Measurements from ENCODE around the gene GPR15. TPM values are rescaled to one million over a fixed set of nuclear protein-coding genes. Genes with fewer than 3 reads are reported as not detected.

Gene GPR15
- total RNA-seq, 1 donor from 2014 or later = not detected

DNA sequence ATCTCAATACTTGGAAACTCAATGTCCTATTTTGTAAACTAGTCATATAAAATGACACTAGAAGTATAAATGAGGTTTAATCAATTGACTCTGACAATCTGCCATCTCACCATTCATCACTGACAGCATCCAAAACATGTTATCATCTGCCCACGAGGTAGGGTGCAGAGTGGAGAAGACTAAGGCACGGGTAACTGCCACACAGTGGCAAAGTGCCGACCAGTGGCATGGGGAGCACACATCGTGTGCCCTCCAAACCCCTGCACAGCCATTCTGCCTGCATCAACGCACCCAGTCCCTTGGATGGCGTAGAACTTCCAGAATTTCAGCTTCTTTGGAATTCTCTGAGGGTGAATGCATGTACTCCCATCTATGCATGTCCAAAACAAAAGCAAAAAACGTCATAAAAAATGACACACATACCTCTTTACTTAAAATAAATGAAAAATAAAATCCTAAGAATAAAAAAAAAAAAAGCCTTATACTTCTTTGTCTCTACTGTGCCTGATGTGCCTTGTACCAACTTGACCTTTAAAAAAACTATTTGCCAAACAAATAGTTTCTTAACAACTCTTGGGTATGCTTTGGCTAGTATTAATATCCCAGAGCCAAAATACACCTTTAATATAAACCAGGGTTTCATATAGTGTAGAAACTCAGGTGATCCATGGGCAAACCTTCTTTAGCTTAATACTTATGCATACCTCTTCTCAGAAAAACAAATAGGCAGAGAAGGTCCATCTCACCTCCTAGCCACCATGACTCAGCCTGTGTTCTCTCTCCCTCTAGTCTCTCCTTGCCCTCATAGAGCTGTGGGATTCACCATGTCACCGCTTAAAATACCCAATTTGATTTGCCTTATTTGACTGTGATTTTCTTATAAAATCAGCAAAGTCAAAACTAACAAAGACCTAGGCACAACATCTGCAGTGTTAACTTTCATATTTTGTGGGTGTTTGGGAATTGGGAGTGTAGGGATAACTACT, 48.9 kb downstream of the GPR15 start:
- intact Hi-C loops (cut with DNase I) = no loop called here
- no peak for DNase-seq (ENCODE audit: low spot score)

GRCh38 chr3:98581474-98581873, 49.7 kb downstream of the GPR15 start:
- no peak for DNase-seq (ENCODE audit: low spot score)
- intact Hi-C loops (cut with DNase I) = no loop called here

- intact Hi-C loops (cut with DNase I) = no loop called here
- no peak for DNase-seq (ENCODE audit: low spot score)
Observed at GRCh38 chr3:98582042-98582441, 50.3 kb downstream of the GPR15 start.

GRCh38 chr3:98583766-98584165, 52.0 kb downstream of the GPR15 start:
- intact Hi-C loops (cut with DNase I) = no loop called here
- no peak for DNase-seq (ENCODE audit: low spot score)

Other genes with a start within 250 kb of the GPR15 start
- not detected for gene OR5H2, start 249.5 kb upstream of the GPR15 start, total RNA-seq
- gene OR5K4, start 178.1 kb upstream of the GPR15 start, total RNA-seq = not detected
- gene OR5K3, start 141.3 kb upstream of the GPR15 start, total RNA-seq = not detected
- gene OR5K1, start 68.8 kb upstream of the GPR15 start, total RNA-seq = not detected
- gene OR5K2, start 34.3 kb upstream of the GPR15 start, total RNA-seq = not detected
- gene CLDND1, start 9.1 kb upstream of the GPR15 start, total RNA-seq = 80.8 TPM
- gene CPOX, start 61.6 kb downstream of the GPR15 start, total RNA-seq = 10.3 TPM
- gene ST3GAL6, start 231.4 kb downstream of the GPR15 start, total RNA-seq = 87.0 TPM